Mucosa of rectum (tissue), 2 donors: Measurements from ENCODE around the gene DMD.

Source experiments
- H3K27ac ChIP-seq, 2 donors: one replicate each; pipeline ENCODE4 v1.7.0; 2013; ENCODE audit warnings: inconsistent platforms in 2 of 2, low read depth in 2 of 2, low read length in 2 of 2
- H3K27me3 ChIP-seq, 2 donors: one replicate each; pipeline ENCODE4 v1.7.0; 2013; ENCODE audit warnings: low read length in 2 of 2; ENCODE audit not compliant: control insufficient read depth in 2 of 2, insufficient read depth in 2 of 2
- H3K36me3 ChIP-seq, 2 donors: one replicate each; pipeline ENCODE4 v1.7.0; 2013; ENCODE audit warnings: low read length in 2 of 2; ENCODE audit not compliant: control insufficient read depth in 2 of 2, insufficient read depth in 2 of 2
- H3K4me1 ChIP-seq, 2 donors: one replicate each; pipeline ENCODE4 v1.7.0; 2013; ENCODE audit warnings: low read length in 2 of 2, mild to moderate bottlenecking in 1 of 2; ENCODE audit not compliant: control insufficient read depth in 2 of 2, insufficient read depth in 2 of 2
- H3K4me3 ChIP-seq, 2 donors: one replicate each; pipeline ENCODE4 v1.7.0; 2013; ENCODE audit warnings: low read length in 2 of 2
- H3K9ac ChIP-seq, 2 donors: one replicate each; pipeline ENCODE4 v1.7.0; 2013; ENCODE audit warnings: low read length in 2 of 2, low read depth in 1 of 2, mild to moderate bottlenecking in 1 of 2
- H3K9me3 ChIP-seq, 2 donors: one replicate each; pipeline ENCODE4 v1.7.0; 2013; ENCODE audit warnings: low read length in 2 of 2; ENCODE audit not compliant: control insufficient read depth in 2 of 2
- donor health status: healthy.
- donor health status: Normal muscosa, but diverticular disease.

Gene DMD

GRCh38 chrX:31166416-31166815, 2044.9 kb downstream of the DMD start:
- no peak overlapping the region for H3K4me3 ChIP-seq
- H3K9ac ChIP-seq: no peak overlapping the region
- H3K9me3 ChIP-seq: no peaks in the 10 kb centered on the region
- H3K36me3 ChIP-seq: no peaks in the 10 kb centered on the region
- H3K4me1 ChIP-seq: no peaks in the 10 kb centered on the region
- no peaks in the 10 kb centered on the region for H3K27me3 ChIP-seq
- H3K27ac ChIP-seq: no peak overlapping the region

GRCh38 chrX:31165241-31166035, 2045.9 kb downstream of the DMD start:
- no peaks in the 10 kb centered on the region for H3K9me3 ChIP-seq
- H3K27me3 ChIP-seq: no peaks in the 10 kb centered on the region
- H3K36me3 ChIP-seq: no peaks in the 10 kb centered on the region
- no peak overlapping the region for H3K4me3 ChIP-seq
- H3K9ac ChIP-seq: no peak overlapping the region
- no peaks in the 10 kb centered on the region for H3K4me1 ChIP-seq
- H3K27ac ChIP-seq: no peak overlapping the region

GRCh38 chrX:31154946-31155345, 2056.4 kb downstream of the DMD start:
- H3K36me3 ChIP-seq: no peaks in the 10 kb centered on the region
- no peak overlapping the region for H3K27ac ChIP-seq
- no peaks in the 10 kb centered on the region for H3K27me3 ChIP-seq
- no peaks in the 10 kb centered on the region for H3K4me1 ChIP-seq
- H3K9me3 ChIP-seq: no peaks in the 10 kb centered on the region
- no peak overlapping the region for H3K9ac ChIP-seq
- H3K4me3 ChIP-seq: no peak overlapping the region

GRCh38 chrX:31153475-31154047, 2057.8 kb downstream of the DMD start:
- Histone ChIP-seq H3K36me3 (no peaks in the 10 kb centered on the region), H3K9me3 (no peaks in the 10 kb centered on the region), H3K27ac (no peak overlapping the region), H3K9ac (no peak overlapping the region), H3K27me3 (no peaks in the 10 kb centered on the region), H3K4me1 (no peaks in the 10 kb centered on the region), H3K4me3 (no peak overlapping the region)

GRCh38 chrX:31147175-31147574, 2064.2 kb downstream of the DMD start:
- Histone ChIP-seq H3K4me3 (no peak overlapping the region), H3K9me3 (no peaks in the 10 kb centered on the region), H3K27me3 (no peaks in the 10 kb centered on the region), H3K27ac (no peak overlapping the region), H3K9ac (no peak overlapping the region), H3K4me1 (no peaks in the 10 kb centered on the region), H3K36me3 (peaks cover 0 to 2% of the 10 kb centered on the region in 2 donors)

- Histone ChIP-seq H3K4me3 (no peak overlapping the region), H3K9ac (no peak overlapping the region), H3K4me1 (no peaks in the 10 kb centered on the region), H3K36me3 (no peaks in the 10 kb centered on the region), H3K9me3 (no peaks in the 10 kb centered on the region), H3K27me3 (no peaks in the 10 kb centered on the region), H3K27ac (no peak overlapping the region)
Measured at GRCh38 chrX:31139961-31140360, 2071.4 kb downstream of the DMD start.

GRCh38 chrX:31138124-31138523, 2073.2 kb downstream of the DMD start:
- no peaks in the 10 kb centered on the region for H3K9me3 ChIP-seq
- H3K9ac ChIP-seq: no peak overlapping the region
- no peak overlapping the region for H3K27ac ChIP-seq
- H3K4me1 ChIP-seq: no peaks in the 10 kb centered on the region
- no peaks in the 10 kb centered on the region for H3K27me3 ChIP-seq
- no peaks in the 10 kb centered on the region for H3K36me3 ChIP-seq
- H3K4me3 ChIP-seq: no peak overlapping the region

GRCh38 chrX:31136144-31136611, 2075.2 kb downstream of the DMD start:
- Histone ChIP-seq H3K36me3 (no peaks in the 10 kb centered on the region), H3K27ac (no peak overlapping the region), H3K9me3 (no peaks in the 10 kb centered on the region), H3K27me3 (no peaks in the 10 kb centered on the region), H3K4me1 (no peaks in the 10 kb centered on the region), H3K4me3 (no peak overlapping the region), H3K9ac (no peak overlapping the region)

GRCh38 chrX:31132821-31133241, 2078.5 kb downstream of the DMD start:
- H3K4me3 ChIP-seq: no peak overlapping the region
- no peaks in the 10 kb centered on the region for H3K27me3 ChIP-seq
- H3K27ac ChIP-seq: no peak overlapping the region
- no peaks in the 10 kb centered on the region for H3K9me3 ChIP-seq
- no peaks in the 10 kb centered on the region for H3K4me1 ChIP-seq
- H3K9ac ChIP-seq: no peak overlapping the region
- H3K36me3 ChIP-seq: no peaks in the 10 kb centered on the region

GRCh38 chrX:31130457-31131220, 2080.7 kb downstream of the DMD start:
- H3K4me1 ChIP-seq: no peaks in the 10 kb centered on the region
- H3K9ac ChIP-seq: no peak overlapping the region
- H3K27ac ChIP-seq: no peak overlapping the region
- H3K9me3 ChIP-seq: no peaks in the 10 kb centered on the region
- H3K4me3 ChIP-seq: no peak overlapping the region
- no peaks in the 10 kb centered on the region for H3K36me3 ChIP-seq
- no peaks in the 10 kb centered on the region for H3K27me3 ChIP-seq
